Common myeloid progenitor, CD34-positive (primary cell): ENCODE results near the gene POR.
"Not testable (repeated sequence)": the region's sequence is repeated elsewhere in the genome, so short reads cannot be mapped to it uniquely, and the experiment has no call there.

ENCODE experiments used
- CTCF ChIA-PET: fragments of 350-600 bp; sonication (Branson Sonifier 250); formaldehyde crosslinking; loops from one replicate; lab custom pipeline; 2021; ENCODE audit warnings: antibody characterized with exemption; lab: Charles Lee
- POLR2A ChIA-PET: fragments of 350-600 bp; sonication (Branson Sonifier 250); formaldehyde crosslinking; loops from one replicate; lab custom pipeline; 2021; ENCODE audit warnings: antibody characterized with exemption; lab: Charles Lee
- DNase-seq, 3 donors: peaks; one replicate each; pipeline versions ENCODE4 v3.0.0 to v3.0.0-alpha.2; 2013
- H3K27ac ChIP-seq, 2 experiments: 1 replicate in 1 of 2; 2 replicates in 1 of 2; pipeline ENCODE4 v1.7.0; 2013; ENCODE audit warnings: inconsistent platforms in 2 of 2, low read length in 2 of 2, mild to moderate bottlenecking in 2 of 2, low read depth in 1 of 2, moderate library complexity in 1 of 2; ENCODE audit not compliant: severe bottlenecking in 2 of 2, insufficient read depth in 1 of 2, poor library complexity in 1 of 2
- H3K27me3 ChIP-seq, 5 experiments: replicated peaks in 2 of 5; 1 replicate in 3 of 5; 2 replicates in 2 of 5; pipeline versions ENCODE4 v1.6.1 to v1.7.0; 2013; ENCODE audit warnings: low read length in 4 of 5, mild to moderate bottlenecking in 2 of 5, moderate library complexity in 2 of 5, inconsistent platforms in 1 of 5; ENCODE audit not compliant: insufficient read depth in 5 of 5, control insufficient read depth in 4 of 5
- H3K36me3 ChIP-seq, 4 experiments: 1 replicate in 2 of 4; 2 replicates in 2 of 4; pipeline versions ENCODE4 v1.6.1 to v1.7.0; 2013; ENCODE audit warnings: low read length in 3 of 4, control low read depth in 1 of 4, mild to moderate bottlenecking in 1 of 4; ENCODE audit not compliant: control insufficient read depth in 4 of 4, insufficient read depth in 4 of 4
- H3K4me1 ChIP-seq, 4 experiments: 1 replicate in 3 of 4; 2 replicates in 1 of 4; pipeline versions ENCODE4 v1.6.1 to v1.7.1; 2013; ENCODE audit warnings: low read length in 3 of 4, mild to moderate bottlenecking in 3 of 4, control low read depth in 1 of 4, inconsistent platforms in 1 of 4, moderate library complexity in 1 of 4; ENCODE audit not compliant: control insufficient read depth in 4 of 4, insufficient read depth in 4 of 4; ENCODE audit errors: control extremely low read depth in 1 of 4
- H3K4me3 ChIP-seq, 7 experiments: 1 replicate in 4 of 7; 2 replicates in 3 of 7; pipeline versions ENCODE4 v1.5.1 to v1.7.0; 2013; ENCODE audit warnings: mild to moderate bottlenecking in 7 of 7, low read length in 6 of 7, moderate library complexity in 6 of 7, inconsistent platforms in 2 of 7, low read depth in 2 of 7, control low read depth in 1 of 7; ENCODE audit not compliant: insufficient read depth in 4 of 7, control insufficient read depth in 1 of 7; ENCODE audit errors: extremely low read depth in 1 of 7
- H3K9me3 ChIP-seq, 5 experiments: 1 replicate in 4 of 5; 2 replicates in 1 of 5; pipeline versions ENCODE4 v1.6.1 to v1.7.1; 2013; ENCODE audit warnings: low read length in 4 of 5, mild to moderate bottlenecking in 2 of 5, inconsistent platforms in 1 of 5, low read depth in 1 of 5, moderate library complexity in 1 of 5; ENCODE audit not compliant: control insufficient read depth in 4 of 5, insufficient read depth in 2 of 5; ENCODE audit errors: control extremely low read depth in 1 of 5
- WGBS: methylation state at CpG from one replicate; pipeline ENCODE4 v1.1.5; 2013; ENCODE audit not compliant: insufficient coverage; 5-methylcytosine and 5-hydroxymethylcytosine counted together

The POR gene

GRCh38 chr7:76008156-76008687 is 93.3 kb downstream of the POR start:
- DNase-seq = peak in 2 of 3 donors; percentile 36 to 40
- H3K9me3 ChIP-seq = no peaks in the 10 kb centered on the region
- H3K27ac ChIP-seq = no peak overlapping the region
- no peak overlapping the region for H3K4me3 ChIP-seq
- H3K4me1 ChIP-seq = peaks cover 0 to 23% (median 17%) of the 10 kb centered on the region in 4 experiments
- POLR2A ChIA-PET = interaction anchor here (1.1 kb wide), 1 partner anchor 30 kb away, joined by 5 read pairs; no protein-coding TSS in a partner anchor
- H3K36me3 ChIP-seq = peaks cover 0 to 24% (median 8%) of the 10 kb centered on the region in 4 experiments
- H3K27me3 ChIP-seq = peaks cover 0 to 30% (median 0%) of the 10 kb centered on the region in 5 experiments
- WGBS = 49% methylated on average over 6 of the region's 8 CpGs
- CTCF ChIA-PET = interaction anchor here (0.6 to 1.2 kb wide), 2 partner anchors 15 to 82 kb away, joined by 3 read pairs; no protein-coding TSS in a partner anchor

GRCh38 chr7:76009672-76010600 is 95.0 kb downstream of the POR start:
- 93% methylated on average over 9 of the region's 11 CpGs for WGBS
- no peak overlapping the region for H3K4me3 ChIP-seq
- peaks cover 0 to 23% (median 17%) of the 10 kb centered on the region in 4 experiments for H3K4me1 ChIP-seq
- CTCF ChIA-PET = interaction anchor here (1.0 to 3.8 kb wide), 3 partner anchors 11 to 165 kb away, joined by 3 to 18 read pairs (median 3); no protein-coding TSS in a partner anchor
- no peak overlapping the region for H3K27ac ChIP-seq
- POLR2A ChIA-PET = no interaction called here
- H3K36me3 ChIP-seq = peaks cover 0 to 16% (median 5%) of the 10 kb centered on the region in 4 experiments
- H3K27me3 ChIP-seq = peaks cover 0 to 29% (median 0%) of the 10 kb centered on the region in 5 experiments
- no peak for DNase-seq
- H3K9me3 ChIP-seq = no peaks in the 10 kb centered on the region

- H3K9me3 ChIP-seq = no peaks in the 10 kb centered on the region
- no peak overlapping the region for H3K27ac ChIP-seq
- 98% methylated on average over 8 of the region's 8 CpGs for WGBS
- DNase-seq = no peak
- H3K4me3 ChIP-seq = no peak overlapping the region
- CTCF ChIA-PET = interaction anchor here (1.1 to 3.8 kb wide), 2 partner anchors 10 to 145 kb away, joined by 3 to 18 read pairs; no protein-coding TSS in a partner anchor
- POLR2A ChIA-PET = no interaction called here
- H3K27me3 ChIP-seq = peaks cover 0 to 19% (median 0%) of the 10 kb centered on the region in 5 experiments
- H3K4me1 ChIP-seq = peaks cover 0 to 23% (median 17%) of the 10 kb centered on the region in 4 experiments
- H3K36me3 ChIP-seq = peaks cover 2 to 15% (median 3%) of the 10 kb centered on the region in 4 experiments
These were observed 96.5 kb downstream of the POR start for GRCh38 chr7:76011442-76011861.

- ChIA-PET POLR2A (no interaction called here), CTCF (interaction anchor here (0.9 to 7.0 kb wide), 2 partner anchors 94 to 151 kb away, joined by 3 to 78 read pairs; no protein-coding TSS in a partner anchor)
- no CpG with 5 or more reads among the region's 13 CpGs for WGBS
These were observed 101.4 kb downstream of the POR start for GRCh38 chr7:76016191-76016947.

GRCh38 chr7:76018520-76018919 is 103.6 kb downstream of the POR start:
- H3K36me3 ChIP-seq = peaks cover 7 to 32% (median 18%) of the 10 kb centered on the region in 4 experiments
- WGBS = 100% methylated on average over 2 of the region's 4 CpGs
- ChIA-PET CTCF (interaction anchor here (7.0 kb wide), 1 partner anchor 153 kb away, joined by 78 read pairs; no protein-coding TSS in a partner anchor), POLR2A (interaction anchor here (0.7 kb wide), 1 partner anchor 351 kb away, joined by 5 read pairs; no protein-coding TSS in a partner anchor)
- peaks cover 3 to 21% (median 12%) of the 10 kb centered on the region in 4 experiments for H3K4me1 ChIP-seq
- not testable (repeated sequence) for H3K27me3 ChIP-seq, H3K4me3 ChIP-seq, H3K9me3 ChIP-seq, DNase-seq, H3K27ac ChIP-seq

More at GRCh38 chr7:76016191-76016947, 101.4 kb downstream of the POR start:
- Histone ChIP-seq H3K4me3 (no peak overlapping the region), H3K9me3 (no peaks in the 10 kb centered on the region), H3K4me1 (peaks cover 0 to 12% (median 8%) of the 10 kb centered on the region in 4 experiments), H3K27ac (no peak overlapping the region), H3K36me3 (peaks cover 4 to 26% (median 10%) of the 10 kb centered on the region in 4 experiments), H3K27me3 (peaks cover 0 to 11% (median 0%) of the 10 kb centered on the region in 5 experiments)
- DNase-seq = no peak

GRCh38 chr7:76020031-76020714 is 105.2 kb downstream of the POR start:
- peaks cover 7 to 32% (median 17%) of the 10 kb centered on the region in 4 experiments for H3K36me3 ChIP-seq
- no peaks in the 10 kb centered on the region for H3K27me3 ChIP-seq
- H3K4me3 ChIP-seq = peak overlapping the region in 2 of 7 experiments; percentile 7 to 41
- peak; percentile 57 to 73 (median 63) for DNase-seq
- POLR2A ChIA-PET = interaction anchor here (0.7 to 0.9 kb wide), 2 partner anchors 105 to 132 kb away, joined by 3 read pairs; no protein-coding TSS in a partner anchor
- no peak overlapping the region for H3K27ac ChIP-seq
- peaks cover 3 to 21% (median 12%) of the 10 kb centered on the region in 4 experiments for H3K4me1 ChIP-seq
- H3K9me3 ChIP-seq = peaks cover 0 to 2% (median 0%) of the 10 kb centered on the region in 5 experiments
- CTCF ChIA-PET = interaction anchor here (0.5 to 7.0 kb wide), 28 partner anchors 9 to 370 kb away, joined by 3 to 78 read pairs (median 6); partner anchors contain the start of genes POR and TMEM120A
- WGBS = 52% methylated on average over 6 of the region's 6 CpGs
